OCI-LY3 (cell line): ENCODE data around the gene MAGI2.

Source experiments
- H2AFZ ChIP-seq: fragments of 200-600, 300-600 bp; shearing (Covaris generic); 2 replicates; pipeline ENCODE4 v1.6.0; 2014; ENCODE audit warnings: antibody characterized with exemption, low read depth, low read length
- H3K27ac ChIP-seq: fragments of 200-600, 300-600 bp; sonication (generic); 2 replicates; pipeline ENCODE4 v1.5.1; 2014; ENCODE audit warnings: mild to moderate bottlenecking, low read length, moderate library complexity, mixed read lengths
- H3K27me3 ChIP-seq: fragments of 200-600, 300-600 bp; sonication (generic); 2 replicates; pipeline ENCODE4 v1.6.1; 2014; ENCODE audit warnings: low read depth, low read length, mixed read lengths
- H3K36me3 ChIP-seq: fragments of 200-600, 300-600 bp; sonication (generic); replicated peaks from 2 replicates; pipeline ENCODE3; 2014; ENCODE audit warnings: low read depth, low read length, mixed read lengths
- H3K4me1 ChIP-seq: fragments of 300-600, 200-600 bp; sonication (generic); 2 replicates; pipeline ENCODE4 v1.6.1; 2014; ENCODE audit warnings: low read length, mixed read lengths
- H3K4me2 ChIP-seq: fragments of 200-600, 300-600 bp; sonication (generic); 2 replicates; pipeline ENCODE4 v1.6.1; 2014; ENCODE audit warnings: low read length, mixed read lengths
- H3K4me3 ChIP-seq: fragments of 300-600, 200-600 bp; sonication (generic); 2 replicates; pipeline ENCODE4 v1.5.1; 2014; ENCODE audit warnings: antibody characterized with exemption, mild to moderate bottlenecking, low read length, moderate library complexity
- H3K79me2 ChIP-seq: fragments of 300-600, 200-600 bp; shearing (Covaris generic); 2 replicates; pipeline ENCODE4 v1.6.1; 2014; ENCODE audit warnings: mild to moderate bottlenecking, low read length, mixed read lengths
- H3K9ac ChIP-seq: fragments of 300-600, 200-600 bp; shearing (Covaris generic); 2 replicates; pipeline ENCODE4 v1.6.0; 2014; ENCODE audit warnings: mild to moderate bottlenecking, low read length, moderate library complexity
- H3K9me3 ChIP-seq: fragments of 200-600, 300-600 bp; shearing (Covaris generic); 2 replicates; pipeline ENCODE4 v1.6.1; 2014; ENCODE audit warnings: low read length, mixed read lengths; ENCODE audit not compliant: insufficient read depth
- H4K20me1 ChIP-seq: fragments of 200-600, 300-600 bp; sonication (generic); 2 replicates; pipeline ENCODE4 v1.6.1; 2016; ENCODE audit warnings: low read length, mixed read lengths; ENCODE audit not compliant: insufficient read depth
- EZH2phosphoT487 ChIP-seq: fragments of 200-600 bp; shearing (Covaris generic); IDR thresholded peaks from 2 replicates; pipeline ENCODE4 v1.6.1; 2018; ENCODE audit warnings: antibody characterized with exemption, mixed run types, low read depth
- TF ChIP-seq, protein P1 (sequence below): fragments of 200-600, 300-600 bp; sonication (generic); IDR thresholded peaks from 2 replicates; pipeline ENCODE4 v1.5.1; 2014; ENCODE audit warnings: antibody characterized with exemption, low read length, low read depth

The MAGI2 gene

GRCh38 chr7:79091011-79091410 is 362.5 kb downstream of the MAGI2 start:
- no peak overlapping the region for H3K27ac ChIP-seq
- H3K4me2 ChIP-seq, result no peak overlapping the region
- H4K20me1 ChIP-seq, result no peaks in the 10 kb centered on the region

DNA sequence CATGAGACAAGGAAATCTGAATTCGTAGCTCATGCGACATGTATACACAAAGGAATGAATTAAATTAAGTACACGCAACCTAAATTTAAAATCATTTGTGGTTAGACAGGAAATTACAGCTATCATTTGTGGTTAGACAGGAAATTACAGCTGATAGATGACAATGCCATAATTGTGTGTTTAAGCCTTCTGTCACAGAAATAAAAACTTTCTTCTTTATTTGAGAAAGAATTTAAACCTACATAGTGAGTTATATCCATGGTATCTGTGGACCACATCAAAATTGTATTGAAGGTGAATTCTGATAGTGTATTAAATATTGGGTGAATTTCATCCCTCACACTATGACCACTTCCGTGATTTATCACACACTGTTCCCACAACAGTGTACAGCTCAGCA is 362.9 kb downstream of the MAGI2 start:
- no peaks in the 10 kb centered on the region for H3K4me1 ChIP-seq
- no peaks in the 10 kb centered on the region for H3K9me3 ChIP-seq
- H3K4me3 ChIP-seq, result no peak overlapping the region
- no peaks in the 10 kb centered on the region for H4K20me1 ChIP-seq
- no peaks in the 10 kb centered on the region for H3K79me2 ChIP-seq
- no peak overlapping the region for H3K27ac ChIP-seq
- TF ChIP-seq, protein P1, sequence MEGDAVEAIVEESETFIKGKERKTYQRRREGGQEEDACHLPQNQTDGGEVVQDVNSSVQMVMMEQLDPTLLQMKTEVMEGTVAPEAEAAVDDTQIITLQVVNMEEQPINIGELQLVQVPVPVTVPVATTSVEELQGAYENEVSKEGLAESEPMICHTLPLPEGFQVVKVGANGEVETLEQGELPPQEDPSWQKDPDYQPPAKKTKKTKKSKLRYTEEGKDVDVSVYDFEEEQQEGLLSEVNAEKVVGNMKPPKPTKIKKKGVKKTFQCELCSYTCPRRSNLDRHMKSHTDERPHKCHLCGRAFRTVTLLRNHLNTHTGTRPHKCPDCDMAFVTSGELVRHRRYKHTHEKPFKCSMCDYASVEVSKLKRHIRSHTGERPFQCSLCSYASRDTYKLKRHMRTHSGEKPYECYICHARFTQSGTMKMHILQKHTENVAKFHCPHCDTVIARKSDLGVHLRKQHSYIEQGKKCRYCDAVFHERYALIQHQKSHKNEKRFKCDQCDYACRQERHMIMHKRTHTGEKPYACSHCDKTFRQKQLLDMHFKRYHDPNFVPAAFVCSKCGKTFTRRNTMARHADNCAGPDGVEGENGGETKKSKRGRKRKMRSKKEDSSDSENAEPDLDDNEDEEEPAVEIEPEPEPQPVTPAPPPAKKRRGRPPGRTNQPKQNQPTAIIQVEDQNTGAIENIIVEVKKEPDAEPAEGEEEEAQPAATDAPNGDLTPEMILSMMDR, result no peak
- H3K36me3 ChIP-seq, result no peaks in the 10 kb centered on the region
- no peak overlapping the region for H3K9ac ChIP-seq
- H3K27me3 ChIP-seq, result no peaks in the 10 kb centered on the region
- H2AFZ ChIP-seq, result no peak overlapping the region
- no peak overlapping the region for H3K4me2 ChIP-seq

More at GRCh38 chr7:79091011-79091410, 362.5 kb downstream of the MAGI2 start:
- H3K36me3 ChIP-seq, result no peaks in the 10 kb centered on the region
- no peaks in the 10 kb centered on the region for H3K4me1 ChIP-seq
- no peaks in the 10 kb centered on the region for H3K79me2 ChIP-seq
- H2AFZ ChIP-seq, result no peak overlapping the region
- no peak overlapping the region for H3K4me3 ChIP-seq
- no peaks in the 10 kb centered on the region for H3K27me3 ChIP-seq
- H3K9me3 ChIP-seq, result no peaks in the 10 kb centered on the region
- TF ChIP-seq EZH2phosphoT487, result no peak
- TF ChIP-seq, protein P1, result no peak
- no peak overlapping the region for H3K9ac ChIP-seq

DNA sequence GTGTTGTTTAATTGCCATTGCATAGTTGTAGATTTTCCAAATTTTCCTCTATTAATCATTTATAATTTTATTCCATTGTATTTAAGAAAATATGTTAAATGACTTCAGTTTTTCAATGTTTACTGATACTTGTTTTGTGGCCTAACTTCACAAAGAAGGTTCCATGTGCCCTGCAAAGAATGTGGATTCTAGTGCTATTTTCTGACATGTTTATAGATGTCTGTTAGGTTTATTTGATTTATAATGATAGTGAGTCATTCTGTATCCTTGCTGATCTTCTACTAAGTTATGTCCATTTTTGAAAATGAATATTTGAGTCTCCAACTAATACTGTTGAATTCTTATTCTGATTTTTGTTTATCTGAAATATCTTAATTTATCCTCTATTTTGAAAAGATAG is 369.0 kb downstream of the MAGI2 start:
- Histone ChIP-seq H3K36me3 (no peaks in the 10 kb centered on the region), H3K27ac (no peak overlapping the region), H3K4me3 (no peak overlapping the region), H2AFZ (no peak overlapping the region), H3K27me3 (no peaks in the 10 kb centered on the region), H3K79me2 (no peaks in the 10 kb centered on the region), H4K20me1 (no peaks in the 10 kb centered on the region), H3K9ac (no peak overlapping the region), H3K9me3 (no peaks in the 10 kb centered on the region), H3K4me1 (no peaks in the 10 kb centered on the region), H3K4me2 (no peak overlapping the region)
- TF ChIP-seq EZH2phosphoT487, result no peak
- TF ChIP-seq, protein P1, result no peak

GRCh38 chr7:79079919-79080554 is 373.4 kb downstream of the MAGI2 start:
- Histone ChIP-seq H3K4me2 (no peak overlapping the region), H3K27me3 (no peaks in the 10 kb centered on the region), H3K4me3 (no peak overlapping the region), H3K36me3 (no peaks in the 10 kb centered on the region), H3K27ac (no peak overlapping the region), H4K20me1 (no peaks in the 10 kb centered on the region), H3K79me2 (no peaks in the 10 kb centered on the region), H3K9me3 (no peaks in the 10 kb centered on the region), H2AFZ (no peak overlapping the region), H3K9ac (no peak overlapping the region), H3K4me1 (no peaks in the 10 kb centered on the region)
- TF ChIP-seq, protein P1, result no peak
- no peak for TF ChIP-seq EZH2phosphoT487
